Lower lobe of right lung (tissue), 2 donors: ENCODE measurements around the gene WDR46. TPM values are rescaled to one million over a fixed set of nuclear protein-coding genes. Genes with fewer than 3 reads are reported as not detected.

Experiments used
- ATAC-seq, 2 donors: fragments of 200-7000 bp; cut with Tn5 transposase; one replicate each; pipeline ENCODE4 v1.9.1; 2020 to 2022; ENCODE audit warnings: mild to moderate bottlenecking in 2 of 2, moderate library complexity in 2 of 2
- DNase-seq: peaks from one replicate; pipeline ENCODE4 v3.0.0-alpha.2; 2020
- H3K27ac ChIP-seq: fragments of 200-600 bp; one replicate; pipeline ENCODE4 v1.8.0; 2022
- H3K27me3 ChIP-seq: fragments of 200-600 bp; one replicate; pipeline ENCODE4 v1.8.0; 2022; ENCODE audit warnings: low read depth
- H3K36me3 ChIP-seq: fragments of 200-600 bp; one replicate; pipeline ENCODE4 v1.8.0; 2022; ENCODE audit warnings: mild to moderate bottlenecking
- H3K4me1 ChIP-seq: fragments of 200-600 bp; one replicate; pipeline ENCODE4 v1.8.0; 2022
- H3K4me3 ChIP-seq: fragments of 200-600 bp; one replicate; pipeline ENCODE4 v1.8.0; 2022; ENCODE audit warnings: mild to moderate bottlenecking
- H3K9me3 ChIP-seq: fragments of 200-600 bp; one replicate; pipeline ENCODE4 v1.8.0; 2022
- CTCF ChIP-seq: fragments of 200-600 bp; IDR thresholded peaks from one replicate; pipeline ENCODE4 v1.8.0; 2022; ENCODE audit warnings: antibody characterized with exemption, mild to moderate bottlenecking
- intact Hi-C: fragments of 100-400 bp; cut with DNase I; formaldehyde crosslinking; loops from one replicate; pipeline ENCODE4 v1.11.0; 2022
- total RNA-seq: library from RNA; stranded (reverse); fragmentation: NEBNext Ultra II Directional; extraction: Animal tissue kit (Norgen Biotek cat#: 25700); gene quantifications from one replicate; pipeline ENCODE4 v1.2.1, GENCODE V29; 2021
- donor health status: DM: no; HTN: yes; CAD: no; lungs with severe emphysema.

The WDR46 gene
- total RNA-seq, 1 donor from 2014 or later = 34.4 TPM

- intact Hi-C loops = no loop called here
- peak; percentile 17 for TF ChIP-seq CTCF
- Histone ChIP-seq H3K27me3 (no peaks in the 10 kb centered on the region), H3K4me3 (no peak overlapping the region), H3K36me3 (peaks cover 78% of the 10 kb centered on the region), H3K27ac (no peak overlapping the region), H3K9me3 (no peaks in the 10 kb centered on the region), H3K4me1 (peaks cover 39% of the 10 kb centered on the region)
- DNase-seq = no peak
- ATAC-seq = no peak
These were observed 9.0 kb downstream of the WDR46 start for GRCh38 chr6:33279971-33280511.

GRCh38 chr6:33279257-33279695 lies 9.8 kb downstream of the WDR46 start:
- DNase-seq (no peak), ATAC-seq (no peak)
- Histone ChIP-seq H3K27ac (no peak overlapping the region), H3K9me3 (no peaks in the 10 kb centered on the region), H3K4me1 (peaks cover 47% of the 10 kb centered on the region), H3K4me3 (no peak overlapping the region), H3K27me3 (no peaks in the 10 kb centered on the region), H3K36me3 (peaks cover 78% of the 10 kb centered on the region)
- no peak for TF ChIP-seq CTCF
- intact Hi-C loops = no loop called here

GRCh38 chr6:33278810-33279209 lies 10.2 kb downstream of the WDR46 start:
- Histone ChIP-seq H3K27me3 (no peaks in the 10 kb centered on the region), H3K9me3 (no peaks in the 10 kb centered on the region), H3K36me3 (peaks cover 78% of the 10 kb centered on the region), H3K4me3 (no peak overlapping the region), H3K27ac (no peak overlapping the region), H3K4me1 (peaks cover 52% of the 10 kb centered on the region)
- no peak for TF ChIP-seq CTCF
- intact Hi-C loops = no loop called here
- ATAC-seq (no peak), DNase-seq (no peak)

- H3K4me1 ChIP-seq = peaks cover 56% of the 10 kb centered on the region
These were observed 10.7 kb downstream of the WDR46 start for GRCh38 chr6:33278392-33278741.

GRCh38 chr6:33277663-33278391 lies 11.2 kb downstream of the WDR46 start:
- H3K27me3 ChIP-seq = no peaks in the 10 kb centered on the region
- H3K36me3 ChIP-seq = peaks cover 83% of the 10 kb centered on the region
- ATAC-seq (peak; percentile 1 to 11), DNase-seq (no peak)
- H3K27ac ChIP-seq = peak overlapping the region; percentile 95
- no peak for TF ChIP-seq CTCF
- no peaks in the 10 kb centered on the region for H3K9me3 ChIP-seq
- H3K4me1 ChIP-seq = peaks cover 61% of the 10 kb centered on the region
- peak overlapping the region; percentile 86 for H3K4me3 ChIP-seq
- intact Hi-C loops = no loop called here

More at GRCh38 chr6:33278392-33278741, 10.7 kb downstream of the WDR46 start:
- DNase-seq (no peak), ATAC-seq (no peak)
- peak overlapping the region; percentile 86 for H3K4me3 ChIP-seq
- no peak for TF ChIP-seq CTCF
- H3K27ac ChIP-seq = peak overlapping the region; percentile 95
- intact Hi-C loops = no loop called here
- H3K9me3 ChIP-seq = no peaks in the 10 kb centered on the region
- H3K27me3 ChIP-seq = no peaks in the 10 kb centered on the region
- H3K36me3 ChIP-seq = peaks cover 78% of the 10 kb centered on the region
